ENCODE results near the gene PLSCR2. TPM values are rescaled to one million over a fixed set of nuclear protein-coding genes. Genes with fewer than 3 reads are reported as not detected.

PLSCR2 gene
- total RNA-seq, 2 experiments from 2014 or later: not detected

DNA sequence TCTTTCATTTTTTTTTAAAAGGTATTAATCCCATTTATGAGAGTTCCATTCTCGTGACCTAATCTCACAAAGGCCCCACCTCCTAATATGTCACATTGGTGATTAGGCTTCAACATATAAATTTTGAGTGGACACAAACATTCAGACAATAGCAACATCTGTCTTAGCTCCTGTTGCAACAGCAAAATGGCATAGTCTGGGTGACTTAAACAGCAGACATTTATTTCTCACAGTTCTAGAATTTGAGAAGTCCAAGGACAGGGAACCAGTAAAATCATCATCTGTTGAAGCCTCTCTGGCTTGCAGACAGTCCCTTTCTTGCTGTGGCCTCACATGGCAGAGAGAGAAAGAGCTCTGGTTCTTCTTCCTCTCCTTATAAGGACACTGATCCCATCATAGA, 3.2 kb upstream of the PLSCR2 start:
- Mint-ChIP-seq H3K4me3 (no peak overlapping the region), H3K9me3 (no peaks in the 10 kb centered on the region), H3K36me3 (no peaks in the 10 kb centered on the region), H3K27me3 (peaks cover 1% of the 10 kb centered on the region), H3K4me1 (ENCODE audit: low read depth) (peaks cover 3% of the 10 kb centered on the region), H3K27ac (no peak overlapping the region)
- POLR2A ChIA-PET: no interaction called here
- CTCF ChIA-PET: no interaction called here
- no peak for DNase-seq
- intact Hi-C loops (cut with micrococcal nuclease): no loop called here

GRCh38 chr3:146471012-146471411, 1.7 kb upstream of the PLSCR2 start:
- CTCF ChIA-PET: no interaction called here

GRCh38 chr3:146470425-146470990, 1.1 kb upstream of the PLSCR2 start:
- CTCF ChIA-PET: no interaction called here
- H3K27me3 Mint-ChIP-seq: no peaks in the 10 kb centered on the region
- no peak overlapping the region for H3K27ac Mint-ChIP-seq

More at GRCh38 chr3:146471012-146471411, 1.7 kb upstream of the PLSCR2 start:
- H3K4me3 Mint-ChIP-seq: no peak overlapping the region
- POLR2A ChIA-PET: no interaction called here
- no peak for DNase-seq
- H3K27ac Mint-ChIP-seq: no peak overlapping the region
- intact Hi-C loops (cut with micrococcal nuclease): no loop called here
- H3K36me3 Mint-ChIP-seq: no peaks in the 10 kb centered on the region
- peaks cover 3% of the 10 kb centered on the region for H3K4me1 Mint-ChIP-seq (ENCODE audit: low read depth)
- no peaks in the 10 kb centered on the region for H3K27me3 Mint-ChIP-seq
- no peaks in the 10 kb centered on the region for H3K9me3 Mint-ChIP-seq

GRCh38 chr3:146468671-146469149, 651 bp downstream of the PLSCR2 start:
- H3K27me3 Mint-ChIP-seq: no peaks in the 10 kb centered on the region
- no peaks in the 10 kb centered on the region for H3K36me3 Mint-ChIP-seq
- H3K27ac Mint-ChIP-seq: no peak overlapping the region
- H3K4me1 Mint-ChIP-seq (ENCODE audit: low read depth): peaks cover 9% of the 10 kb centered on the region
- H3K4me3 Mint-ChIP-seq: peak overlapping the region; percentile 71
- no peaks in the 10 kb centered on the region for H3K9me3 Mint-ChIP-seq
- CTCF ChIA-PET: interaction anchor here (0.6 to 0.7 kb wide), 2 partner anchors 145 to 172 kb away, joined by 3 read pairs; no protein-coding TSS in a partner anchor
- intact Hi-C loops (cut with micrococcal nuclease): loop anchor here (1.0 to 2.0 kb wide), 2 partner anchors 34 to 76 kb away; partner anchors contain the start of gene PLSCR1
- POLR2A ChIA-PET: no interaction called here
- DNase-seq: no peak

More at GRCh38 chr3:146470425-146470990, 1.1 kb upstream of the PLSCR2 start:
- DNase-seq: no peak
- POLR2A ChIA-PET: no interaction called here
- no peak overlapping the region for H3K4me3 Mint-ChIP-seq
- no peaks in the 10 kb centered on the region for H3K36me3 Mint-ChIP-seq
- intact Hi-C loops (cut with micrococcal nuclease): no loop called here
- H3K4me1 Mint-ChIP-seq (ENCODE audit: low read depth): peaks cover 3% of the 10 kb centered on the region
- H3K9me3 Mint-ChIP-seq: no peaks in the 10 kb centered on the region

GRCh38 chr3:146468234-146468633, 1.1 kb downstream of the PLSCR2 start:
- Mint-ChIP-seq H3K4me1 (ENCODE audit: low read depth) (peaks cover 12% of the 10 kb centered on the region), H3K36me3 (peaks cover 2% of the 10 kb centered on the region), H3K27me3 (no peaks in the 10 kb centered on the region), H3K4me3 (no peak overlapping the region), H3K27ac (no peak overlapping the region), H3K9me3 (no peaks in the 10 kb centered on the region)
- intact Hi-C loops (cut with micrococcal nuclease): loop anchor here (2.0 kb wide), 1 partner anchor 35 kb away; no protein-coding TSS in a partner anchor
- DNase-seq: no peak
- ChIA-PET POLR2A (no interaction called here), CTCF (interaction anchor here (0.6 kb wide), 1 partner anchor 173 kb away, joined by 3 read pairs; no protein-coding TSS in a partner anchor)

- Mint-ChIP-seq H3K9me3 (no peaks in the 10 kb centered on the region), H3K4me1 (ENCODE audit: low read depth) (peaks cover 12% of the 10 kb centered on the region), H3K27me3 (no peaks in the 10 kb centered on the region), H3K4me3 (no peak overlapping the region), H3K27ac (no peak overlapping the region), H3K36me3 (peaks cover 2% of the 10 kb centered on the region)
- intact Hi-C loops (cut with micrococcal nuclease): no loop called here
- POLR2A ChIA-PET: no interaction called here
- no peak for DNase-seq
- CTCF ChIA-PET: no interaction called here
These were observed 2.8 kb downstream of the PLSCR2 start for GRCh38 chr3:146466604-146467003.

DNA sequence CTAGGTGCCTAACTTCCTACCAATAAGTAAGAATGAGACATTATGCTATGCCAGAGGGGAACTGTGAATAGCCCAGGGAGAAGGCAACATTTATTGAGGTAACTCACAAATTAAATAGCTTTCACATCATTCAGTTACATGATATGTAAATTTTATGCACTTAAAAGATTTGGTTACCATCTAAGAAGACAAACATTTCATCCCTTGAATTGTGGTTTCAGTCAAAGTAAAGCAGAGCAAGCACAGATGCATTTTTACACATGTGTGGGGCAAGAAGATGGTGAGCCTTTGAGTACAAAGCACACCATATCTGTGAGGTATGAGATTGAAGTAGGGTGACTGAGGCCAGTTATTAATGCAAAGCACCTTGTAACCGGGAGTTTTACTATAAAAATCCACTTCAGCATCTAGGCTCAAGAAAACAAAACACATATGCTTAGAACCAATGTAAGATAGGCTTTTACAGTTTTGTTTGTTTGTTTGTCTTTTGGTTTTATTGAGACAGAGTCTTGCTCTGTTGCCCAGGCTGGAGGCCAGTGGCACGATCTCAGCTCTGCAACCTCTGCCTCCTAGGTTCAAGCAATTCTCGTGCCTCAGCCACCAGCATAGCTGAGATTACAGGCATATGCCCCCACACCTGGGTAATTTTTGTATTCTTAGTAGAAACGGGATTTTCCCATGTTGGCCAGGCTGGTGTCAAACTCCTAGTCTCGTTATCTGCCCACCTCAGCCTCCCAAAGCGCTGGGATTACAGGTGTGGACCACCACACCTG, 3.5 kb downstream of the PLSCR2 start:
- ChIA-PET POLR2A (interaction anchor here (0.8 kb wide), 1 partner anchor 8 kb away, joined by 7 read pairs; no protein-coding TSS in a partner anchor), CTCF (no interaction called here)
- peaks cover 12% of the 10 kb centered on the region for H3K4me1 Mint-ChIP-seq (ENCODE audit: low read depth)
- H3K36me3 Mint-ChIP-seq: peaks cover 2% of the 10 kb centered on the region
- no peak overlapping the region for H3K4me3 Mint-ChIP-seq
- no peaks in the 10 kb centered on the region for H3K27me3 Mint-ChIP-seq
- H3K9me3 Mint-ChIP-seq: no peaks in the 10 kb centered on the region
- no peak for DNase-seq
- H3K27ac Mint-ChIP-seq: no peak overlapping the region
- intact Hi-C loops (cut with micrococcal nuclease): no loop called here

DNA sequence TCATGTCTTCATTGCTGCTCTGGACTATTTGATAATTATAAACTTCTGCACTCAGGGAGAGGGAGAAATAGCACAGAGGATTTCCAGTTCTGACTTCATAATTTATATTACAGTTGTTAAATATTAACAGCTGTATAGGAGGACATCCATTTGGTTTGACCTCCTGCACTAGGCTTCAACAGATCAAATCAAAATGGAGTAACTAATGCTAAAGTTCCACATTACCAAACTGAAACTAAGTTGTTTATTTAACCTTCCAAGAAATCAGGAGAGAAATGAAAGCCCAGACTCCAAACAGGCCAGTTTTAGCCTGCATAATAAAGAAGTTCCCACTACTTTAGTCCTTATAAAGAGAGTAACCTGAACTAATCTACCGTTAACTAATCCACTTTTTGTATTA, 4.6 kb downstream of the PLSCR2 start:
- CTCF ChIA-PET: interaction anchor here (0.8 kb wide), 1 partner anchor 11 kb away, joined by 3 read pairs; no protein-coding TSS in a partner anchor
- no peak for DNase-seq
- no peak overlapping the region for H3K4me3 Mint-ChIP-seq
- no peaks in the 10 kb centered on the region for H3K27me3 Mint-ChIP-seq
- intact Hi-C loops (cut with micrococcal nuclease): loop anchor here (1.0 kb wide), 1 partner anchor 80 kb away; the partner anchor contains the start of gene PLSCR1
- H3K4me1 Mint-ChIP-seq (ENCODE audit: low read depth): peaks cover 11% of the 10 kb centered on the region
- no peak overlapping the region for H3K27ac Mint-ChIP-seq
- POLR2A ChIA-PET: no interaction called here
- H3K36me3 Mint-ChIP-seq: peaks cover 2% of the 10 kb centered on the region
- H3K9me3 Mint-ChIP-seq: no peaks in the 10 kb centered on the region

GRCh38 chr3:146464005-146464595, 5.3 kb downstream of the PLSCR2 start:
- POLR2A ChIA-PET: no interaction called here
- Mint-ChIP-seq H3K27me3 (no peaks in the 10 kb centered on the region), H3K4me3 (no peak overlapping the region), H3K27ac (no peak overlapping the region), H3K36me3 (peaks cover 2% of the 10 kb centered on the region), H3K9me3 (no peaks in the 10 kb centered on the region), H3K4me1 (ENCODE audit: low read depth) (peaks cover 11% of the 10 kb centered on the region)
- CTCF ChIA-PET: no interaction called here
- DNase-seq: no peak
- intact Hi-C loops (cut with micrococcal nuclease): loop anchor here (1.0 kb wide), 1 partner anchor 80 kb away; the partner anchor contains the start of gene PLSCR1

- intact Hi-C loops (cut with micrococcal nuclease): no loop called here
- no peaks in the 10 kb centered on the region for H3K9me3 Mint-ChIP-seq
- H3K27ac Mint-ChIP-seq: no peak overlapping the region
- H3K4me3 Mint-ChIP-seq: no peak overlapping the region
- no peak for DNase-seq
- no peaks in the 10 kb centered on the region for H3K27me3 Mint-ChIP-seq
- CTCF ChIA-PET: no interaction called here
- H3K4me1 Mint-ChIP-seq (ENCODE audit: low read depth): peaks cover under 1% of the 10 kb centered on the region
- POLR2A ChIA-PET: no interaction called here
- H3K36me3 Mint-ChIP-seq: no peaks in the 10 kb centered on the region
These were observed 14.6 kb downstream of the PLSCR2 start for GRCh38 chr3:146454796-146455195.

DNA sequence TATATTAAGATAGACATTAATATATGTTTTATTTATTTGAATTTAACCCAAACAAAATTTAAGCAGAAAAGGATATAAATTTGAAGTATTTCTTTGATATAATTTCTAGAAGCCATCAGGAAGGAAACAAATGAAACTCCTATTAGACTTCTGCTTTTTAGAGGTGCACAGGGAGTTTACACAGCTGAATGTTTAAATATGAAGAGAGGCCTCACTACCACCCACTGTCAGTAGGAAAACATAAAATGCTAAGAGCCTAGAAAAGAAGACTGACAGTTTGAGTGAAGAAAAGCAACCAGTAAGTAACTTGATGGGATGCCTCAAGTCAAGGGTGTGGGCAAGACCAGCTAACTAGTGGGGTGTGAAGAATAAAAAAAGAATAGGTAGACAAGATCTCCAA, 19.7 kb downstream of the PLSCR2 start:
- POLR2A ChIA-PET: no interaction called here
- peaks cover 16% of the 10 kb centered on the region for H3K9me3 Mint-ChIP-seq
- H3K4me3 Mint-ChIP-seq: no peak overlapping the region
- H3K36me3 Mint-ChIP-seq: peaks cover 2% of the 10 kb centered on the region
- intact Hi-C loops (cut with micrococcal nuclease): no loop called here
- peaks cover 1% of the 10 kb centered on the region for H3K27me3 Mint-ChIP-seq
- no peak for DNase-seq
- no peak overlapping the region for H3K27ac Mint-ChIP-seq
- CTCF ChIA-PET: no interaction called here
- H3K4me1 Mint-ChIP-seq (ENCODE audit: low read depth): no peaks in the 10 kb centered on the region

DNA sequence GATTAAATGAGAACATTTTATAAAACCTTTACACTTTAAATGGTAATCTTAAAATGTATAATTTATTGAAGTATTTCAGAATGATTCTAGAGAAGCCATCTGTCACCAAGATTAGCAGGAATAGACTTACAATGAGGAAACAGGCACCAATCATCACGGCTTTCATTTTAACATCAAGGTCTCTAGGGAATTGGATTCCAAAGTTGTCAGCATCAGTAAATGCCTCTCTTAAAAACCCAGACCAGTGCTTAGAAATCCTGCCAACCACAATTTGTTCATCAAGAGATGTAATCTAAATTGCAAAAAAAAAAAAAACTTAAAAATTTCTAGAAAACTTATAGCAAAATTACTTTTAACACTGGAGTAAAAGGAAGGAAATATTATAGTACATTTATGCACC, 20.3 kb downstream of the PLSCR2 start:
- Mint-ChIP-seq H3K27ac (no peak overlapping the region), H3K4me1 (ENCODE audit: low read depth) (no peaks in the 10 kb centered on the region), H3K36me3 (peaks cover 2% of the 10 kb centered on the region), H3K9me3 (peaks cover 16% of the 10 kb centered on the region), H3K27me3 (peaks cover 1% of the 10 kb centered on the region), H3K4me3 (no peak overlapping the region)
- ChIA-PET CTCF (no interaction called here), POLR2A (no interaction called here)
- intact Hi-C loops (cut with micrococcal nuclease): no loop called here
- no peak for DNase-seq
